Common myeloid progenitor, CD34-positive (primary cell): Measurements from ENCODE around the gene MTX3.

ENCODE experiments used
- CTCF ChIA-PET: fragments of 350-600 bp; sonication (Branson Sonifier 250); formaldehyde crosslinking; loops from one replicate; lab custom pipeline; 2021; ENCODE audit warnings: antibody characterized with exemption; lab: Charles Lee
- POLR2A ChIA-PET: fragments of 350-600 bp; sonication (Branson Sonifier 250); formaldehyde crosslinking; loops from one replicate; lab custom pipeline; 2021; ENCODE audit warnings: antibody characterized with exemption; lab: Charles Lee
- DNase-seq, 3 donors: peaks; one replicate each; pipeline versions ENCODE4 v3.0.0 to v3.0.0-alpha.2; 2013
- H3K27ac ChIP-seq, 2 experiments: 1 replicate in 1 of 2; 2 replicates in 1 of 2; pipeline ENCODE4 v1.7.0; 2013; ENCODE audit warnings: inconsistent platforms in 2 of 2, low read length in 2 of 2, mild to moderate bottlenecking in 2 of 2, low read depth in 1 of 2, moderate library complexity in 1 of 2; ENCODE audit not compliant: severe bottlenecking in 2 of 2, insufficient read depth in 1 of 2, poor library complexity in 1 of 2
- H3K27me3 ChIP-seq, 5 experiments: replicated peaks in 2 of 5; 1 replicate in 3 of 5; 2 replicates in 2 of 5; pipeline versions ENCODE4 v1.6.1 to v1.7.0; 2013; ENCODE audit warnings: low read length in 4 of 5, mild to moderate bottlenecking in 2 of 5, moderate library complexity in 2 of 5, inconsistent platforms in 1 of 5; ENCODE audit not compliant: insufficient read depth in 5 of 5, control insufficient read depth in 4 of 5
- H3K36me3 ChIP-seq, 4 experiments: 1 replicate in 2 of 4; 2 replicates in 2 of 4; pipeline versions ENCODE4 v1.6.1 to v1.7.0; 2013; ENCODE audit warnings: low read length in 3 of 4, control low read depth in 1 of 4, mild to moderate bottlenecking in 1 of 4; ENCODE audit not compliant: control insufficient read depth in 4 of 4, insufficient read depth in 4 of 4
- H3K4me1 ChIP-seq, 4 experiments: 1 replicate in 3 of 4; 2 replicates in 1 of 4; pipeline versions ENCODE4 v1.6.1 to v1.7.1; 2013; ENCODE audit warnings: low read length in 3 of 4, mild to moderate bottlenecking in 3 of 4, control low read depth in 1 of 4, inconsistent platforms in 1 of 4, moderate library complexity in 1 of 4; ENCODE audit not compliant: control insufficient read depth in 4 of 4, insufficient read depth in 4 of 4; ENCODE audit errors: control extremely low read depth in 1 of 4
- H3K4me3 ChIP-seq, 7 experiments: 1 replicate in 4 of 7; 2 replicates in 3 of 7; pipeline versions ENCODE4 v1.5.1 to v1.7.0; 2013; ENCODE audit warnings: mild to moderate bottlenecking in 7 of 7, low read length in 6 of 7, moderate library complexity in 6 of 7, inconsistent platforms in 2 of 7, low read depth in 2 of 7, control low read depth in 1 of 7; ENCODE audit not compliant: insufficient read depth in 4 of 7, control insufficient read depth in 1 of 7; ENCODE audit errors: extremely low read depth in 1 of 7
- H3K9me3 ChIP-seq, 5 experiments: 1 replicate in 4 of 5; 2 replicates in 1 of 5; pipeline versions ENCODE4 v1.6.1 to v1.7.1; 2013; ENCODE audit warnings: low read length in 4 of 5, mild to moderate bottlenecking in 2 of 5, inconsistent platforms in 1 of 5, low read depth in 1 of 5, moderate library complexity in 1 of 5; ENCODE audit not compliant: control insufficient read depth in 4 of 5, insufficient read depth in 2 of 5; ENCODE audit errors: control extremely low read depth in 1 of 5
- WGBS: methylation state at CpG from one replicate; pipeline ENCODE4 v1.1.5; 2013; ENCODE audit not compliant: insufficient coverage; 5-methylcytosine and 5-hydroxymethylcytosine counted together

The MTX3 gene

DNA sequence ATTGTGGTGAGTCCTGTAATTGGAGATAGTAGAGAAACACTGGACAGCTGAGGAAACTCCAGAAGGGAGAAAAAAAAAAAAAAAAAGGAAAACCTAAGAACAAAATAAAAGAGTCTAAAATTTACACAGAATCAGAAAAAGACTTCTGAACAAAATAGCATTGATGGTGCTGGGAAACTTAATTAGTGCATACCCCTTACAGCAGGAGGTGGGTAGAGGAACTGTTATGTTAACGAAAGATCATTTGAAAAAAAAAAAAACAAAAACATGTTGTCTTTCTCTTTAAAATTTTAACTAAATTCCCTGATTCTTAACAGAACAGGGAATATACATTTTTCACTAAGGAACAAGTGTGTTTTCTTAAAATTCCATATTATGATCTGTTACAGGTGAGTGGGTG lies 11.6 kb upstream of the MTX3 start:
- WGBS = no CpG with 5 or more reads among the region's 1 CpG
- Histone ChIP-seq H3K4me3 (no peak overlapping the region), H3K36me3 (no peaks in the 10 kb centered on the region), H3K27me3 (peaks cover 0 to 2% (median 0%) of the 10 kb centered on the region in 5 experiments), H3K4me1 (no peaks in the 10 kb centered on the region), H3K9me3 (no peaks in the 10 kb centered on the region), H3K27ac (no peak overlapping the region)
- no peak for DNase-seq
- ChIA-PET CTCF (no interaction called here), POLR2A (no interaction called here)

- Histone ChIP-seq H3K27ac (no peak overlapping the region), H3K36me3 (no peaks in the 10 kb centered on the region), H3K4me1 (no peaks in the 10 kb centered on the region), H3K9me3 (no peaks in the 10 kb centered on the region), H3K4me3 (no peak overlapping the region), H3K27me3 (peaks cover 0 to 3% (median 0%) of the 10 kb centered on the region in 5 experiments)
- no peak for DNase-seq
- POLR2A ChIA-PET = no interaction called here
- no CpG with 5 or more reads among the region's 1 CpG for WGBS
- CTCF ChIA-PET = interaction anchor here (1.4 kb wide), 1 partner anchor 8 kb away, joined by 6 read pairs; no protein-coding TSS in a partner anchor
Observed at GRCh38 chr5:79999722-80000121, 8.7 kb upstream of the MTX3 start.

DNA sequence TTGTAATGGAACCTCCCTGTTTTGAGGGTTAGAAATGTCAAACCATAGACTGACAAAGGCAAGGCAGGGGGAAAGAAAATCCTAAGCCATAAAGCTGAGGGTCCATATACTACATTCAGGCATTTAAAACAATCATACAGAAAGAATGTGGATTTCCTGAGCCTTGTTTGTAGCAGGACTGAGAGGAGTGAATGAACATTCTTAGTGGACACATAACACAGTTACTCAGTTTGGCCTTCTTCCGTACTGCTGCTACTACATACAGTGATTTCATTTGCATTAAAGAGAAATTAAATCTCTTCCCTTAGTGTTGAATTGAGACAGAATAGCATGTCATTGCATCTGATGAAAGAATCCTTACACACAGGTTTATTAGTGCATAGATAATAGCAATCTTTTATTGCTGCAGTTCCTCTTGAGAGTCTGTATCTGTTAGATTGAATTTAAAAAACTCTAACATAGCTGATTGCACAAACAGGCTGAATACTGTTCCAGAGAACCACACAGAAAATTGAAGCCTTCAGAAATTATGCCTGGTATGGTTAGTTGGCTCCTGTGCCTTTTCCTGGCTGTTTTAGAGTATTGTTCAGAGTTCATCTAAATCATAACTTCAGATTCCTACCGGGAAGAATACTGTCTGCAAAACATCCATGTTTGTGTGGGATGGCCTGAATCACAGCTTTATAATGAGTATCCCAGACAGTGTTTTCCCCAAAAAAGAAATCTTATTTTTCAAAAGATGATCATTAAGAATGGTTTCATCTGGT lies 2.0 kb upstream of the MTX3 start:
- Histone ChIP-seq H3K27me3 (peaks cover 0 to 3% (median 0%) of the 10 kb centered on the region in 5 experiments), H3K4me1 (peaks cover 2 to 15% (median 8%) of the 10 kb centered on the region in 4 experiments), H3K4me3 (no peak overlapping the region), H3K36me3 (peaks cover 0 to 5% (median 4%) of the 10 kb centered on the region in 4 experiments), H3K9me3 (peaks cover 0 to 2% (median 0%) of the 10 kb centered on the region in 5 experiments), H3K27ac (no peak overlapping the region)
- CTCF ChIA-PET = no interaction called here
- no CpG with 5 or more reads among the region's 2 CpGs for WGBS
- POLR2A ChIA-PET = no interaction called here
- DNase-seq = no peak

DNA sequence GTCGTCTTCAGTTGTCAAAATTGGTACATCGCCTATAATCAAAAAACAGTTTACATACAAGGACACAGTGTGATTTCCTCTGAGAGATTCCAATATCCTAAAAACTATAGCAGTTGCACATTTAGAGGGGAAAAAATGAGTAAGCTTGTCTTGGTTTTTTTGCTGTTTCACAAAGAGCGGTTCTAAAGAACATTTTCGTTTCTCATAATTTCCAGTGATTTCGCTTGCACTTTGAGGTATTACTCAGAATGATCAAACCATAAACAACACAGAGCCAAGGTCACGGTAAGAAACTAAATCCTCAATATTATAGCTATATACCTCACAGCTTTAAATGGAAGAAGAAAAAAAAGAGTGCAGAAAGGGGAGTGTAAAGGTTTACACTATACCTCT lies 861 bp downstream of the MTX3 start:
- POLR2A ChIA-PET = no interaction called here
- CTCF ChIA-PET = interaction anchor here (0.6 to 1.2 kb wide), 2 partner anchors 9 to 93 kb away, joined by 3 read pairs; no protein-coding TSS in a partner anchor
- H3K27me3 ChIP-seq = peaks cover 0 to 3% (median 0%) of the 10 kb centered on the region in 5 experiments
- no CpG with 5 or more reads among the region's 6 CpGs for WGBS
- DNase-seq = no peak
- H3K27ac ChIP-seq = no peak overlapping the region
- peaks cover 0 to 2% (median 0%) of the 10 kb centered on the region in 5 experiments for H3K9me3 ChIP-seq
- peaks cover 2 to 15% (median 8%) of the 10 kb centered on the region in 4 experiments for H3K4me1 ChIP-seq
- H3K4me3 ChIP-seq = peak overlapping the region in 6 of 7 experiments; percentile 63 to 88 (median 82)
- H3K36me3 ChIP-seq = peaks cover 5 to 20% (median 7%) of the 10 kb centered on the region in 4 experiments

- ChIA-PET POLR2A (no interaction called here), CTCF (no interaction called here)
- no peak overlapping the region for H3K4me3 ChIP-seq
- H3K4me1 ChIP-seq = peaks cover 0 to 9% (median 4%) of the 10 kb centered on the region in 4 experiments
- H3K36me3 ChIP-seq = peaks cover 18 to 41% (median 22%) of the 10 kb centered on the region in 4 experiments
- DNase-seq = no peak
- no peaks in the 10 kb centered on the region for H3K9me3 ChIP-seq
- no peak overlapping the region for H3K27ac ChIP-seq
- H3K27me3 ChIP-seq = no peaks in the 10 kb centered on the region
Observed at GRCh38 chr5:79986260-79986659, 4.8 kb downstream of the MTX3 start.

DNA sequence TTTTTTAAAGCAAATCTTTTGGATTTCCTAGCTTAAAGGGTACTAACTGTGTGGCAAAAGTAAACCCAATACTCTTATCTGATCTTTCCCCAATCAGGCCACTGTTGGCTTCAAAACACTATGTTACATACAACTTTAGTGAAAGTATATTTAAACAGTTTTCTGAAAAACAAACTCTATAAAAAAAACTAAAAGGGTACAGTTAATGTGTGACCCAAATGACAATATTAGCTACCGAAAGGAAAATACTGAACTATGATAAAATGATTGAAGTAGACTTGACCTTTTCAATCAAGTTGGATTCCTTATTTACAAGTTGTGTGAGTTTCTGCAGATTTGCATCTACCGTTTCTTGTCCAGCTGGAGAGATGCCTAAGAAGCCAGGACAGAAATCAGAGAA lies 5.8 kb downstream of the MTX3 start:
- H3K9me3 ChIP-seq = no peaks in the 10 kb centered on the region
- H3K27ac ChIP-seq = no peak overlapping the region
- no peaks in the 10 kb centered on the region for H3K27me3 ChIP-seq
- ChIA-PET CTCF (no interaction called here), POLR2A (no interaction called here)
- no peak overlapping the region for H3K4me3 ChIP-seq
- H3K36me3 ChIP-seq = peaks cover 18 to 41% (median 22%) of the 10 kb centered on the region in 4 experiments
- no peak for DNase-seq
- WGBS = 100% methylated on average over 1 of the region's 2 CpGs
- H3K4me1 ChIP-seq = peaks cover 0 to under 1% (median 0%) of the 10 kb centered on the region in 4 experiments

DNA sequence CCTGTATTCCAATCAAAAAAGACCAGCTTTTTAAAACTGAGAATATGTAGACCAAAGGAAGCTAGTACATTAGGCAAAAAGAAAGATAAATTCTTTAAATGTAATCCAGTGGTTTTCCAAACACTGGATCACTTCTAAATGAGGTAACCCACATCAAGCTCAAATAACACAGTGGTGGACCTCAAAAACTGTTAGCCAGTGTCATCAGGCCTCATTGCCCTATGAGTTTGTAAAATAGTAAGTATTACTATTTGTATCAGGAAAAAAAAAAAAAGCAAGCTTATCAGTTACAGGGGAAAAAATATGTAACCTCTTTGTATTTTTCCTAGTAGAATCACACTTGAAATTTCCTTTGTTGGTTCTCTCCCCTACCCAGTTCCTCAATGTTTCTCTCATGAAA lies 6.7 kb downstream of the MTX3 start:
- no peak overlapping the region for H3K4me3 ChIP-seq
- no peaks in the 10 kb centered on the region for H3K4me1 ChIP-seq
- DNase-seq = no peak
- H3K27ac ChIP-seq = no peak overlapping the region
- peaks cover 19 to 43% (median 22%) of the 10 kb centered on the region in 4 experiments for H3K36me3 ChIP-seq
- ChIA-PET POLR2A (no interaction called here), CTCF (interaction anchor here (0.6 to 1.3 kb wide), 2 partner anchors 10 to 877 kb away, joined by 4 read pairs; no protein-coding TSS in a partner anchor)
- H3K27me3 ChIP-seq = no peaks in the 10 kb centered on the region
- no peaks in the 10 kb centered on the region for H3K9me3 ChIP-seq
